CD4-positive, alpha-beta T cell treated with Interleukin-15 for 1 hour (primary cell): ENCODE measurements around the gene KCTD18.
A peak's percentile ranks its signal among the peaks of the same experiment; 100 is the strongest.

ENCODE experiments used
- DNase-seq: peaks from one replicate; pipeline ENCODE4 v3.0.0-alpha.2; 2020

KCTD18 gene

GRCh38 chr2:200483729-200484198, 26.1 kb downstream of the KCTD18 start:
- no peak for DNase-seq

- no peak for DNase-seq
Measured at GRCh38 chr2:200482194-200482593, 27.7 kb downstream of the KCTD18 start.

GRCh38 chr2:200479692-200480265, 30.1 kb downstream of the KCTD18 start:
- DNase-seq, result no peak

- DNase-seq, result no peak
Measured at GRCh38 chr2:200477667-200478131, 32.2 kb downstream of the KCTD18 start.

GRCh38 chr2:200476836-200477235, 33.0 kb downstream of the KCTD18 start:
- DNase-seq, result no peak

- DNase-seq, result no peak
Measured at GRCh38 chr2:200475795-200476194, 34.1 kb downstream of the KCTD18 start.

- DNase-seq, result no peak
Measured at GRCh38 chr2:200472853-200473464, 36.9 kb downstream of the KCTD18 start.

- DNase-seq, result no peak
Measured at GRCh38 chr2:200471928-200472645, 37.8 kb downstream of the KCTD18 start.

- DNase-seq, result peak; percentile 44
Measured at GRCh38 chr2:200471324-200471848, 38.5 kb downstream of the KCTD18 start.

GRCh38 chr2:200470230-200470629, 39.6 kb downstream of the KCTD18 start:
- DNase-seq, result no peak

- DNase-seq, result no peak
Measured at GRCh38 chr2:200469708-200470211, 40.1 kb downstream of the KCTD18 start.

GRCh38 chr2:200467806-200468681, 41.8 kb downstream of the KCTD18 start:
- peak; percentile 43 for DNase-seq

- DNase-seq, result peak; percentile 46
Measured at GRCh38 chr2:200466425-200467418, 43.1 kb downstream of the KCTD18 start.

- no peak for DNase-seq
Measured at GRCh38 chr2:200463452-200463851, 46.4 kb downstream of the KCTD18 start.

- DNase-seq, result no peak
Measured at GRCh38 chr2:200461846-200462710, 47.8 kb downstream of the KCTD18 start.

GRCh38 chr2:200459101-200459500, 50.8 kb downstream of the KCTD18 start:
- no peak for DNase-seq

- no peak for DNase-seq
Measured at GRCh38 chr2:200456567-200456966, 53.3 kb downstream of the KCTD18 start.

GRCh38 chr2:200455958-200456421, 53.9 kb downstream of the KCTD18 start:
- no peak for DNase-seq

GRCh38 chr2:200454927-200455801, 54.7 kb downstream of the KCTD18 start:
- DNase-seq, result no peak
